H9 (cell line): ENCODE data around the gene PRR11. TPM values are rescaled to one million over a fixed set of nuclear protein-coding genes. Genes with fewer than 3 reads are reported as not detected.

Experiments
- DNase-seq: peaks from one replicate; pipeline ENCODE4 v3.0.0-alpha.2; 2017
- H2AFZ ChIP-seq: one replicate; pipeline ENCODE4 v1.6.1; 2013; ENCODE audit warnings: mild to moderate bottlenecking, low read length, control low read depth, moderate library complexity
- H2AK5ac ChIP-seq: 2 replicates; pipeline ENCODE4 v1.6.1; 2013; ENCODE audit warnings: low read length, control low read depth, mixed read lengths; ENCODE audit not compliant: insufficient read length
- H2BK120ac ChIP-seq: one replicate; pipeline ENCODE4 v1.6.1; 2013; ENCODE audit warnings: low read depth, mild to moderate bottlenecking, low read length, control low read depth, inconsistent platforms; ENCODE audit not compliant: poor library complexity, severe bottlenecking
- H2BK12ac ChIP-seq: 2 replicates; pipeline ENCODE4 v1.6.1; 2013; ENCODE audit warnings: low read length, control low read depth, mixed read lengths, low read depth; ENCODE audit not compliant: insufficient read length
- H2BK15ac ChIP-seq: 2 replicates; pipeline ENCODE4 v1.6.1; 2013; ENCODE audit warnings: low read depth, low read length, control low read depth
- H2BK20ac ChIP-seq: one replicate; pipeline ENCODE4 v1.6.1; 2013; ENCODE audit warnings: low read depth, mild to moderate bottlenecking, low read length, control low read depth, inconsistent platforms; ENCODE audit not compliant: poor library complexity, severe bottlenecking
- H2BK5ac ChIP-seq: 2 replicates; pipeline ENCODE4 v1.6.1; 2013; ENCODE audit warnings: low read length, control low read depth, mixed read lengths; ENCODE audit not compliant: insufficient read length
- H3K14ac ChIP-seq: 2 replicates; pipeline ENCODE4 v1.6.1; 2013; ENCODE audit warnings: low read length, control low read depth; ENCODE audit not compliant: insufficient read depth
- H3K18ac ChIP-seq: 2 replicates; pipeline ENCODE4 v1.6.1; 2013; ENCODE audit warnings: low read depth, mild to moderate bottlenecking, mixed read lengths, low read length, control low read depth; ENCODE audit not compliant: insufficient read length
- H3K23ac ChIP-seq: 2 replicates; pipeline ENCODE4 v1.6.1; 2013; ENCODE audit warnings: low read length, control low read depth, mixed read lengths, low read depth; ENCODE audit not compliant: insufficient read length
- H3K23me2 ChIP-seq: 2 replicates; pipeline ENCODE4 v1.6.1; 2013; ENCODE audit warnings: low read depth, mild to moderate bottlenecking, mixed read lengths, low read length, control low read depth; ENCODE audit not compliant: insufficient read length, poor library complexity, severe bottlenecking
- H3K27ac ChIP-seq: 2 replicates; pipeline ENCODE4 v1.5.1; 2013; ENCODE audit warnings: low read length, control low read depth, mixed read lengths, low read depth; ENCODE audit not compliant: insufficient read length
- H3K27me3 ChIP-seq: 2 replicates; pipeline ENCODE4 v1.6.1; 2013; ENCODE audit warnings: low read length, control low read depth, inconsistent platforms; ENCODE audit not compliant: insufficient read depth
- H3K4ac ChIP-seq: 2 replicates; pipeline ENCODE4 v1.6.1; 2013; ENCODE audit warnings: low read depth, mild to moderate bottlenecking, control low read depth, inconsistent platforms, low read length, moderate library complexity
- H3K4me1 ChIP-seq: 2 replicates; pipeline ENCODE4 v1.6.1; 2013; ENCODE audit warnings: low read length, control low read depth, inconsistent platforms; ENCODE audit not compliant: insufficient read depth
- H3K4me2 ChIP-seq: 2 replicates; pipeline ENCODE4 v1.6.1; 2013; ENCODE audit warnings: low read length, control low read depth, mixed read lengths; ENCODE audit not compliant: insufficient read length, insufficient read depth
- H3K56ac ChIP-seq: 2 replicates; pipeline ENCODE4 v1.6.1; 2013; ENCODE audit warnings: low read depth, mild to moderate bottlenecking, mixed read lengths, low read length, control low read depth; ENCODE audit not compliant: insufficient read length
- H3K79me1 ChIP-seq: 2 replicates; pipeline ENCODE4 v1.6.1; 2013; ENCODE audit warnings: low read depth, mild to moderate bottlenecking, moderate library complexity, low read length, control low read depth, inconsistent platforms; ENCODE audit not compliant: insufficient read depth, poor library complexity, severe bottlenecking
- H3K79me2 ChIP-seq: 2 replicates; pipeline ENCODE4 v1.6.1; 2013; ENCODE audit warnings: low read length, control low read depth, inconsistent platforms; ENCODE audit not compliant: insufficient read depth
- H3K9ac ChIP-seq: 2 replicates; pipeline ENCODE4 v1.6.1; 2013; ENCODE audit warnings: low read length, control low read depth, mixed read lengths; ENCODE audit not compliant: insufficient read length; ENCODE audit errors: extremely low read depth
- H3K9me3 ChIP-seq: one replicate; pipeline ENCODE4 v1.6.1; 2013; ENCODE audit warnings: low read depth, low read length, inconsistent platforms; ENCODE audit not compliant: control insufficient read depth
- H3T11ph ChIP-seq: one replicate; pipeline ENCODE4 v1.6.1; 2013; ENCODE audit warnings: mild to moderate bottlenecking, low read length, control low read depth, inconsistent platforms
- H4K20me1 ChIP-seq: one replicate; pipeline ENCODE4 v1.6.1; 2013; ENCODE audit not compliant: control insufficient read depth, insufficient read length, insufficient read depth
- H4K5ac ChIP-seq: 2 replicates; pipeline ENCODE4 v1.6.1; 2013; ENCODE audit warnings: low read depth, mild to moderate bottlenecking, mixed read lengths, low read length, control low read depth; ENCODE audit not compliant: insufficient read length
- H4K8ac ChIP-seq: replicated peaks from 2 replicates; pipeline ENCODE4 v1.6.1; 2013; ENCODE audit warnings: low read length, control low read depth, mixed read lengths, low read depth; ENCODE audit not compliant: insufficient read length
- H4K91ac ChIP-seq: 2 replicates; pipeline ENCODE4 v1.6.1; 2013; ENCODE audit warnings: low read depth, mild to moderate bottlenecking, moderate library complexity, mixed read lengths, low read length, control low read depth; ENCODE audit not compliant: insufficient read length
- H3K27ac Mint-ChIP-seq, 3 experiments: 2 replicates in 2 of 3; 3 replicates in 1 of 3; pipeline ENCODE4 v1.8.0; 2020 to 2021; ENCODE audit warnings: mixed read lengths in 3 of 3, mild to moderate bottlenecking in 1 of 3, moderate library complexity in 1 of 3
- H3K27me3 Mint-ChIP-seq: 2 replicates; pipeline ENCODE4 v1.8.0; 2021; ENCODE audit warnings: low read depth, mild to moderate bottlenecking, moderate library complexity, mixed read lengths
- H3K36me3 Mint-ChIP-seq, 3 experiments: 2 replicates in 2 of 3; 3 replicates in 1 of 3; pipeline ENCODE4 v1.8.0; 2020 to 2021; ENCODE audit warnings: low read depth in 3 of 3, mixed read lengths in 3 of 3; ENCODE audit not compliant: insufficient read depth in 1 of 3
- H3K4me1 Mint-ChIP-seq, 2 experiments: 2 replicates each; pipeline ENCODE4 v1.8.0; 2020; ENCODE audit warnings: mixed read lengths in 2 of 2
- H3K4me3 Mint-ChIP-seq, 2 experiments: 2 replicates in 1 of 2; 3 replicates in 1 of 2; pipeline ENCODE4 v1.8.0; 2020 to 2021; ENCODE audit warnings: mild to moderate bottlenecking in 2 of 2, mixed read lengths in 2 of 2, moderate library complexity in 1 of 2
- H3K9me3 Mint-ChIP-seq, 2 experiments: 2 replicates in 1 of 2; 3 replicates in 1 of 2; pipeline ENCODE4 v1.8.0; 2020; ENCODE audit warnings: mild to moderate bottlenecking in 2 of 2, mixed read lengths in 2 of 2, moderate library complexity in 1 of 2
- WGBS: extraction: QIAGEN DNeasy Blood & Tissue Kit; methylation state at CpG from one replicate; pipeline ENCODE4 v1.1.7; 2013; ENCODE audit warnings: missing lambda C conversion rate, low lambda C conversion rate, mixed read lengths; ENCODE audit not compliant: insufficient read length; ENCODE audit errors: extremely low coverage; 5-methylcytosine and 5-hydroxymethylcytosine counted together
- total RNA-seq: library from RNA; stranded (reverse); gene quantifications from 2 replicates; pipeline ENCODE4 v1.2.1, GENCODE V29; 2021
- TF ChIP-seq, protein P1 (sequence below): fragments of 200-600 bp; sonication (generic); conservative IDR thresholded peaks from 3 replicates; pipeline ENCODE4 v1.8.0; 2021; ENCODE audit warnings: antibody characterized with exemption, mild to moderate bottlenecking

PRR11 gene
- total RNA-seq, 1 experiment from 2014 or later, result 70.7 TPM

DNA sequence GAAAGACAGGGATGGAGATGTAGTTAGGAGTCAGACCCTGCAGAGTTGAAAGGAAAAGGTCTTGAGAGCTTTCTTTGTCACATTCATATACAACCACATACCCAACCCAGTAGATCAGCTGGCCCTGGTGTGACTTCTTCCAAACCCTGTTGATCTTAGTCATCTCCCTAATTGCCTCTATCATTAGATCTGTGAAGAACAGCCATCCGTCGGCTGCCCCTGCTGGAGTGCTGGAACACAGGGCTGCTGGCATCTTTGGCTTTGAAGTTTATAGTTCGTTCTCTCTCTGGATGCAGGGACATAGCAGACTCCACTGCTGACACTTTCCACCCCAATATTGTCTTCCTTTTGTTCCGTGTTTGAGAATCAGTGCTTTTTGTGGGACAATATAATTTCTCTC lies 43.9 kb downstream of the PRR11 start:
- H3T11ph ChIP-seq, result no peak overlapping the region
- H3K4me1 ChIP-seq, result no peaks in the 10 kb centered on the region
- no CpG with 5 or more reads among the region's 4 CpGs for WGBS
- H2AK5ac ChIP-seq, result no peak overlapping the region
- H2BK5ac ChIP-seq, result no peak overlapping the region
- no peak overlapping the region for H3K9ac ChIP-seq
- Mint-ChIP-seq H3K9me3 (no peaks in the 10 kb centered on the region), H3K4me1 (no peaks in the 10 kb centered on the region), H3K4me3 (no peak overlapping the region), H3K27ac (no peak overlapping the region), H3K27me3 (no peaks in the 10 kb centered on the region), H3K36me3 (peaks cover 10 to 76% (median 55%) of the 10 kb centered on the region in 3 experiments; a peak in 6 of 7 replicates)
- H4K5ac ChIP-seq, result no peak overlapping the region
- no peak for DNase-seq
- no peaks in the 10 kb centered on the region for H3K79me2 ChIP-seq
- TF ChIP-seq, protein P1, sequence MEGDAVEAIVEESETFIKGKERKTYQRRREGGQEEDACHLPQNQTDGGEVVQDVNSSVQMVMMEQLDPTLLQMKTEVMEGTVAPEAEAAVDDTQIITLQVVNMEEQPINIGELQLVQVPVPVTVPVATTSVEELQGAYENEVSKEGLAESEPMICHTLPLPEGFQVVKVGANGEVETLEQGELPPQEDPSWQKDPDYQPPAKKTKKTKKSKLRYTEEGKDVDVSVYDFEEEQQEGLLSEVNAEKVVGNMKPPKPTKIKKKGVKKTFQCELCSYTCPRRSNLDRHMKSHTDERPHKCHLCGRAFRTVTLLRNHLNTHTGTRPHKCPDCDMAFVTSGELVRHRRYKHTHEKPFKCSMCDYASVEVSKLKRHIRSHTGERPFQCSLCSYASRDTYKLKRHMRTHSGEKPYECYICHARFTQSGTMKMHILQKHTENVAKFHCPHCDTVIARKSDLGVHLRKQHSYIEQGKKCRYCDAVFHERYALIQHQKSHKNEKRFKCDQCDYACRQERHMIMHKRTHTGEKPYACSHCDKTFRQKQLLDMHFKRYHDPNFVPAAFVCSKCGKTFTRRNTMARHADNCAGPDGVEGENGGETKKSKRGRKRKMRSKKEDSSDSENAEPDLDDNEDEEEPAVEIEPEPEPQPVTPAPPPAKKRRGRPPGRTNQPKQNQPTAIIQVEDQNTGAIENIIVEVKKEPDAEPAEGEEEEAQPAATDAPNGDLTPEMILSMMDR, result no peak
- no peak overlapping the region for H4K91ac ChIP-seq
- no peak overlapping the region for H2BK120ac ChIP-seq
- H3K23ac ChIP-seq, result no peak overlapping the region
- no peak overlapping the region for H2BK12ac ChIP-seq
- no peak overlapping the region for H3K4me2 ChIP-seq
- H4K20me1 ChIP-seq, result no peaks in the 10 kb centered on the region
- H3K4ac ChIP-seq, result no peak overlapping the region
- no peaks in the 10 kb centered on the region for H3K27me3 ChIP-seq
- H3K56ac ChIP-seq, result no peak overlapping the region
- no peak overlapping the region for H4K8ac ChIP-seq
- H3K18ac ChIP-seq, result no peak overlapping the region
- no peak overlapping the region for H3K27ac ChIP-seq
- no peak overlapping the region for H3K14ac ChIP-seq
- H3K79me1 ChIP-seq, result no peaks in the 10 kb centered on the region
- no peak overlapping the region for H2BK15ac ChIP-seq
- no peaks in the 10 kb centered on the region for H3K23me2 ChIP-seq
- H2AFZ ChIP-seq, result no peak overlapping the region
- H2BK20ac ChIP-seq, result no peak overlapping the region
- no peaks in the 10 kb centered on the region for H3K9me3 ChIP-seq
